Measurements from ENCODE around the gene CDH4.

Gene CDH4

DNA sequence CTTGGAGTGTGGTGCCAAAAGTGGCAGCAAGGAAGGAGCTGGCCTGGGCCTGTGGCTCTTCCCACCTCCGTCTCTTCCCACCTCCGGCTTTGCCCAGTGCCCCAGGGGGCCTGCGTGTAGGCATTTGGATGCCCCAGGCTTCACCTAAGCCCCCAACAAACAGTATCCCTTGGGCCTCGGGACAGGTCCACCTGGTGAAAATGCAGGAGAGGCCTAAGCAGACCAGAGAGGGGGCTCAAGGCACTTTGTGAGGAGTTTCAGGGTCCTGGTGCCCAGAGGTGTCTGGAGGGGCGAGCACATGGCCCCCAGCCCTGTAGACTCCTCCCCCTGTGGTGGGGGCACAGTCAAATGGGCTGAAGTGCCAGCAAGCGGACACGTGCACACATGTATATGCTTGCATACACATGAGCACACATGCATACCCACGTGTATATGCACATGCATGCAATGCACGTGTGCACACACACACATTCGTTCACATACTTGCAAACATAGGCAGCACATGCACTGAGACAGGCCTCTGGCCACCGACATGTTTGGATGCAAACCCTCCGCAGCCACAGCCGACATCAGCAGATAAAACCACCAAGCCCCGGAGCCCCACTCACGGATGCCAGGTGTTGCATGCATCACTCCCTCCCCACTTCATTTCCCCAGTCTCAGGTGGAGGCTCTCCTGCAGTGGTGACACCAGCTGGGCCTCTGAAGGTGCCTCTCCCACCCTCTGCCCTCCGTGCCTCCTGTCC lies 689.1 kb downstream of the CDH4 start:
- Histone ChIP-seq H3K36me3 (ENCODE audit: control insufficient read depth in 2 of 2, insufficient read depth in 1 of 2, low read length in 2 of 2) (no peaks in the 10 kb centered on the region), H3K9me3 (ENCODE audit: control insufficient read depth, insufficient read depth, low read depth, low read length) (no peaks in the 10 kb centered on the region), H3K4me3 (ENCODE audit: low read depth, low read length) (no peak overlapping the region), H3K4me1 (ENCODE audit: control insufficient read depth, insufficient read depth, low read length) (no peaks in the 10 kb centered on the region), H3K27ac (ENCODE audit: extremely low read depth, low read depth, low read length) (no peak overlapping the region)
- ChIA-PET POLR2A (no interaction called here), CTCF (no interaction called here)
- TF ChIP-seq, protein P1, sequence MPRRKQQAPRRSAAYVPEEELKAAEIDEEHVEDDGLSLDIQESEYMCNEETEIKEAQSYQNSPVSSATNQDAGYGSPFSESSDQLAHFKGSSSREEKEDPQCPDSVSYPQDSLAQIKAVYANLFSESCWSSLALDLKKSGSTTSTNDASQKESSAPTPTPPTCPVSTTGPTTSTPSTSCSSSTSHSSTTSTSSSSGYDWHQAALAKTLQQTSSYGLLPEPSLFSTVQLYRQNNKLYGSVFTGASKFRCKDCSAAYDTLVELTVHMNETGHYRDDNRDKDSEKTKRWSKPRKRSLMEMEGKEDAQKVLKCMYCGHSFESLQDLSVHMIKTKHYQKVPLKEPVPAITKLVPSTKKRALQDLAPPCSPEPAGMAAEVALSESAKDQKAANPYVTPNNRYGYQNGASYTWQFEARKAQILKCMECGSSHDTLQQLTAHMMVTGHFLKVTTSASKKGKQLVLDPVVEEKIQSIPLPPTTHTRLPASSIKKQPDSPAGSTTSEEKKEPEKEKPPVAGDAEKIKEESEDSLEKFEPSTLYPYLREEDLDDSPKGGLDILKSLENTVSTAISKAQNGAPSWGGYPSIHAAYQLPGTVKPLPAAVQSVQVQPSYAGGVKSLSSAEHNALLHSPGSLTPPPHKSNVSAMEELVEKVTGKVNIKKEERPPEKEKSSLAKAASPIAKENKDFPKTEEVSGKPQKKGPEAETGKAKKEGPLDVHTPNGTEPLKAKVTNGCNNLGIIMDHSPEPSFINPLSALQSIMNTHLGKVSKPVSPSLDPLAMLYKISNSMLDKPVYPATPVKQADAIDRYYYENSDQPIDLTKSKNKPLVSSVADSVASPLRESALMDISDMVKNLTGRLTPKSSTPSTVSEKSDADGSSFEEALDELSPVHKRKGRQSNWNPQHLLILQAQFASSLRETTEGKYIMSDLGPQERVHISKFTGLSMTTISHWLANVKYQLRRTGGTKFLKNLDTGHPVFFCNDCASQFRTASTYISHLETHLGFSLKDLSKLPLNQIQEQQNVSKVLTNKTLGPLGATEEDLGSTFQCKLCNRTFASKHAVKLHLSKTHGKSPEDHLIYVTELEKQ (tag by site-specific recombination; IDR thresholded peaks at IDR 0.05; ENCODE audit: borderline replicate concordance): no peak
- TF ChIP-seq ZFP37 (tag by site-specific recombination; IDR thresholded peaks at IDR 0.05) (no peak), REPIN1 (tag by site-specific recombination; IDR thresholded peaks at IDR 0.05; ENCODE audit: low read depth) (no peak), ZNF19 (tag by site-specific recombination; IDR thresholded peaks at IDR 0.05; ENCODE audit: low read depth) (no peak), ZNF664 (tag by site-specific recombination; IDR thresholded peaks at IDR 0.05) (no peak), ZNF549 (tag by site-specific recombination; IDR thresholded peaks at IDR 0.05) (no peak), ZNF426 (tag by site-specific recombination; IDR thresholded peaks at IDR 0.05) (no peak), ZFP3 (tag by site-specific recombination; IDR thresholded peaks at IDR 0.05; ENCODE audit: low read depth) (no peak), ZNF596 (tag by site-specific recombination; IDR thresholded peaks at IDR 0.05) (no peak), ZNF184 (tag by site-specific recombination; IDR thresholded peaks at IDR 0.05) (no peak), ZNF629 (tag by site-specific recombination; IDR thresholded peaks at IDR 0.05) (no peak)
- TF ChIP-seq, protein P2, sequence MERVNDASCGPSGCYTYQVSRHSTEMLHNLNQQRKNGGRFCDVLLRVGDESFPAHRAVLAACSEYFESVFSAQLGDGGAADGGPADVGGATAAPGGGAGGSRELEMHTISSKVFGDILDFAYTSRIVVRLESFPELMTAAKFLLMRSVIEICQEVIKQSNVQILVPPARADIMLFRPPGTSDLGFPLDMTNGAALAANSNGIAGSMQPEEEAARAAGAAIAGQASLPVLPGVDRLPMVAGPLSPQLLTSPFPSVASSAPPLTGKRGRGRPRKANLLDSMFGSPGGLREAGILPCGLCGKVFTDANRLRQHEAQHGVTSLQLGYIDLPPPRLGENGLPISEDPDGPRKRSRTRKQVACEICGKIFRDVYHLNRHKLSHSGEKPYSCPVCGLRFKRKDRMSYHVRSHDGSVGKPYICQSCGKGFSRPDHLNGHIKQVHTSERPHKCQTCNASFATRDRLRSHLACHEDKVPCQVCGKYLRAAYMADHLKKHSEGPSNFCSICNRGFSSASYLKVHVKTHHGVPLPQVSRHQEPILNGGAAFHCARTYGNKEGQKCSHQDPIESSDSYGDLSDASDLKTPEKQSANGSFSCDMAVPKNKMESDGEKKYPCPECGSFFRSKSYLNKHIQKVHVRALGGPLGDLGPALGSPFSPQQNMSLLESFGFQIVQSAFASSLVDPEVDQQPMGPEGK (tag by site-specific recombination; IDR thresholded peaks at IDR 0.05): no peak

DNA sequence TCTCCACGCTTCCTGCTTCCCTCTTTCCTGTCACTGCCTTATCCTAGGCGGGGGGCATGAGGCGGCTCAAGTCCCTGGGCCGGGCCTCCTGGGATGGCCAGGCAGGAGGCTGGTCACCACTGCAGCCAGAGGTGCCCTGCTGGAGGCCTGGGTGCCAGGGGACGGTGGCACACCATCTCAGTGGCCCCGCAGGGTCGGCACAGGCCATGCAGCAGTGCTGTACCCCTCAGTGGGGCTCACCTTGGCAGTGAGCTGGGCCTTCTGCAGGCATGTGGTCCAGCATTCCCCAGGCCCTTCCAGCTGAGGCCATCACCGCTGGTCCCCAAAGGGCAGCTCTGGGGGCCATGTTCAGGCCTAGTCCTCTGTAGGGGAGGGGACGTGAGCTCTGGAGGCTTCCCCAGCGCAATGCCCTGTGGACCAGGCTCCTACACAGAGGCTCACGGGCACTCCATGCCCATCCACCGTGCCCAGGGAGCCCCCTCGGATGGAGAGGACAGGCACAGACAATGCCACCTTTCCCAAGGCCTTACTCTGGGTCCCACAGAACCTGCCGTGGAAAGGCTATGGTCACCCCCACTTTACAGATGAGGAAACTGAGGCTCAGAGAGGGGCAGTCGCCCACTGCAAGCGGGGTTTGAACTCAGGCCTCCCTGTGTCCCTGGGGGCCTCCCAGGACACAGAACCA lies 689.8 kb downstream of the CDH4 start:
- Histone ChIP-seq H3K4me1 (ENCODE audit: control insufficient read depth, insufficient read depth, low read length) (no peaks in the 10 kb centered on the region), H3K4me3 (ENCODE audit: low read depth, low read length) (no peak overlapping the region), H3K27ac (ENCODE audit: extremely low read depth, low read depth, low read length) (no peak overlapping the region), H3K9me3 (ENCODE audit: control insufficient read depth, insufficient read depth, low read depth, low read length) (no peaks in the 10 kb centered on the region), H3K36me3 (ENCODE audit: control insufficient read depth in 2 of 2, insufficient read depth in 1 of 2, low read length in 2 of 2) (no peaks in the 10 kb centered on the region)
- TF ChIP-seq SCRT2 (tag by site-specific recombination; IDR thresholded peaks at IDR 0.05) (no peak), TCF7L2 (IDR thresholded peaks at IDR 0.05; ENCODE audit: borderline replicate concordance, low read depth, low read length) (no peak), ZNF555 (tag by site-specific recombination; conservative IDR thresholded peaks at IDR 0.05) (no peak), ZNF624 (tag by site-specific recombination; IDR thresholded peaks at IDR 0.05) (no peak), KLF7 (tag by site-specific recombination; IDR thresholded peaks at IDR 0.05; ENCODE audit: borderline replicate concordance) (no peak), ZNF785 (tag by site-specific recombination; IDR thresholded peaks at IDR 0.05) (no peak), ZNF549 (tag by site-specific recombination; IDR thresholded peaks at IDR 0.05) (no peak), ZNF792 (tag by site-specific recombination; IDR thresholded peaks at IDR 0.05) (no peak), ZFP3 (tag by site-specific recombination; IDR thresholded peaks at IDR 0.05; ENCODE audit: low read depth) (no peak), ZNF610 (tag by site-specific recombination; IDR thresholded peaks at IDR 0.05; ENCODE audit: borderline replicate concordance) (no peak)
- TF ChIP-seq, protein P3, sequence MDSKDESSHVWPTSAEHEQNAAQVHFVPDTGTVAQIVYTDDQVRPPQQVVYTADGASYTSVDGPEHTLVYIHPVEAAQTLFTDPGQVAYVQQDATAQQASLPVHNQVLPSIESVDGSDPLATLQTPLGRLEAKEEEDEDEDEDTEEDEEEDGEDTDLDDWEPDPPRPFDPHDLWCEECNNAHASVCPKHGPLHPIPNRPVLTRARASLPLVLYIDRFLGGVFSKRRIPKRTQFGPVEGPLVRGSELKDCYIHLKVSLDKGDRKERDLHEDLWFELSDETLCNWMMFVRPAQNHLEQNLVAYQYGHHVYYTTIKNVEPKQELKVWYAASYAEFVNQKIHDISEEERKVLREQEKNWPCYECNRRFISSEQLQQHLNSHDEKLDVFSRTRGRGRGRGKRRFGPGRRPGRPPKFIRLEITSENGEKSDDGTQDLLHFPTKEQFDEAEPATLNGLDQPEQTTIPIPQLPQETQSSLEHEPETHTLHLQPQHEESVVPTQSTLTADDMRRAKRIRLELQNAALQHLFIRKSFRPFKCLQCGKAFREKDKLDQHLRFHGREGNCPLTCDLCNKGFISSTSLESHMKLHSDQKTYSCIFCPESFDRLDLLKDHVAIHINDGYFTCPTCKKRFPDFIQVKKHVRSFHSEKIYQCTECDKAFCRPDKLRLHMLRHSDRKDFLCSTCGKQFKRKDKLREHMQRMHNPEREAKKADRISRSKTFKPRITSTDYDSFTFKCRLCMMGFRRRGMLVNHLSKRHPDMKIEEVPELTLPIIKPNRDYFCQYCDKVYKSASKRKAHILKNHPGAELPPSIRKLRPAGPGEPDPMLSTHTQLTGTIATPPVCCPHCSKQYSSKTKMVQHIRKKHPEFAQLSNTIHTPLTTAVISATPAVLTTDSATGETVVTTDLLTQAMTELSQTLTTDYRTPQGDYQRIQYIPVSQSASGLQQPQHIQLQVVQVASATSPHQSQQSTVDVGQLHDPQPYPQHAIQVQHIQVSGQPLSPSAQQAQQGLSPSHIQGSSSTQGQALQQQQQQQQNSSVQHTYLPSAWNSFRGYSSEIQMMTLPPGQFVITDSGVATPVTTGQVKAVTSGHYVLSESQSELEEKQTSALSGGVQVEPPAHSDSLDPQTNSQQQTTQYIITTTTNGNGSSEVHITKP (tag by site-specific recombination; IDR thresholded peaks at IDR 0.05): no peak
- TF ChIP-seq, protein P4, sequence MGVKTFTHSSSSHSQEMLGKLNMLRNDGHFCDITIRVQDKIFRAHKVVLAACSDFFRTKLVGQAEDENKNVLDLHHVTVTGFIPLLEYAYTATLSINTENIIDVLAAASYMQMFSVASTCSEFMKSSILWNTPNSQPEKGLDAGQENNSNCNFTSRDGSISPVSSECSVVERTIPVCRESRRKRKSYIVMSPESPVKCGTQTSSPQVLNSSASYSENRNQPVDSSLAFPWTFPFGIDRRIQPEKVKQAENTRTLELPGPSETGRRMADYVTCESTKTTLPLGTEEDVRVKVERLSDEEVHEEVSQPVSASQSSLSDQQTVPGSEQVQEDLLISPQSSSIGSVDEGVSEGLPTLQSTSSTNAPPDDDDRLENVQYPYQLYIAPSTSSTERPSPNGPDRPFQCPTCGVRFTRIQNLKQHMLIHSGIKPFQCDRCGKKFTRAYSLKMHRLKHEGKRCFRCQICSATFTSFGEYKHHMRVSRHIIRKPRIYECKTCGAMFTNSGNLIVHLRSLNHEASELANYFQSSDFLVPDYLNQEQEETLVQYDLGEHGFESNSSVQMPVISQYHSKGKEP (tag by site-specific recombination; IDR thresholded peaks at IDR 0.05): no peak
- ChIA-PET POLR2A (no interaction called here), CTCF (no interaction called here)
